HG02852 (cell line): ENCODE measurements around the gene CD5L.

Experiments used
- ATAC-seq: cut with Tn5 transposase; IDR thresholded peaks from one replicate; pipeline ENCODE4 v1.9.1; 2021; ENCODE audit warnings: mild to moderate bottlenecking, moderate library complexity; ENCODE audit not compliant: unreplicated experiment

The CD5L gene

GRCh38 chr1:157841708-157842107 is at the start of gene CD5L:
Gene CD5L (minus strand): TSS chr1:157841808. CDS start chr1:157841701, 107 bp downstream.
- ATAC-seq: no peak

- no peak for ATAC-seq
Observed at GRCh38 chr1:157882580-157882979, 41.0 kb upstream of the CD5L start.

- ATAC-seq: no peak
Observed at GRCh38 chr1:157880621-157881020, 39.0 kb upstream of the CD5L start.

- ATAC-seq: no peak
Observed at GRCh38 chr1:157878059-157878458, 36.5 kb upstream of the CD5L start.

GRCh38 chr1:157870490-157870889 is 28.9 kb upstream of the CD5L start:
- ATAC-seq: no peak

GRCh38 chr1:157868654-157869053 is 27.0 kb upstream of the CD5L start:
- ATAC-seq: no peak

- ATAC-seq: no peak
Observed at GRCh38 chr1:157862114-157863070, 20.8 kb upstream of the CD5L start.

- ATAC-seq: no peak
Observed at GRCh38 chr1:157856538-157856937, 14.9 kb upstream of the CD5L start.

- ATAC-seq: no peak
Observed at GRCh38 chr1:157852476-157852875, 10.9 kb upstream of the CD5L start.

GRCh38 chr1:157849229-157849875 is 7.7 kb upstream of the CD5L start:
- peak; percentile 82 for ATAC-seq

- ATAC-seq: no peak
Observed at GRCh38 chr1:157844089-157844830, 2.7 kb upstream of the CD5L start.

GRCh38 chr1:157842939-157843338 is 1.3 kb upstream of the CD5L start:
- peak; percentile 68 for ATAC-seq

- ATAC-seq: no peak
Observed at GRCh38 chr1:157838966-157839365, 2.6 kb downstream of the CD5L start.

GRCh38 chr1:157834430-157834829 is 7.2 kb downstream of the CD5L start:
- ATAC-seq: no peak

- no peak for ATAC-seq
Observed at GRCh38 chr1:157833145-157833544, 8.5 kb downstream of the CD5L start.

- no peak for ATAC-seq
Observed at GRCh38 chr1:157831968-157832626, 9.5 kb downstream of the CD5L start.

GRCh38 chr1:157830887-157831286 is 10.7 kb downstream of the CD5L start:
- ATAC-seq: no peak

GRCh38 chr1:157829711-157830110 is 11.9 kb downstream of the CD5L start:
- ATAC-seq: peak; percentile 53

GRCh38 chr1:157829210-157829609 is 12.4 kb downstream of the CD5L start:
- ATAC-seq: no peak

GRCh38 chr1:157820299-157820698 is 21.3 kb downstream of the CD5L start:
- no peak for ATAC-seq

GRCh38 chr1:157819896-157820295 is 21.7 kb downstream of the CD5L start, which contains the start of gene FCRL1:
Gene FCRL1 (minus strand): TSS chr1:157820120. CDS start chr1:157820037, 83 bp downstream.
- no peak for ATAC-seq
